Nephron progenitor cell (in vitro differentiated cells): ENCODE data around the gene MPZL3.
"Not testable (repeated sequence)": the region's sequence is repeated elsewhere in the genome, so short reads cannot be mapped to it uniquely, and the experiment has no call there.

Experiments used
- DNase-seq: peaks from one replicate; pipeline ENCODE4 v3.0.0; 2021
- H3K27ac Mint-ChIP-seq: 2 replicates; pipeline ENCODE4 v1.8.0; 2021; ENCODE audit warnings: mild to moderate bottlenecking, moderate library complexity, mixed read lengths
- H3K27me3 Mint-ChIP-seq: 2 replicates; pipeline ENCODE4 v1.8.0; 2021; ENCODE audit warnings: mild to moderate bottlenecking, low read depth, mixed read lengths; ENCODE audit not compliant: poor library complexity
- H3K36me3 Mint-ChIP-seq: 2 replicates; pipeline ENCODE4 v1.8.0; 2021; ENCODE audit warnings: low read depth, mixed read lengths
- H3K4me1 Mint-ChIP-seq: 2 replicates; pipeline ENCODE4 v1.8.0; 2021; ENCODE audit warnings: mixed read lengths
- H3K4me3 Mint-ChIP-seq: 2 replicates; pipeline ENCODE4 v1.8.0; 2021; ENCODE audit warnings: mild to moderate bottlenecking, moderate library complexity, mixed read lengths
- H3K9me3 Mint-ChIP-seq: 2 replicates; pipeline ENCODE4 v1.8.0; 2021; ENCODE audit warnings: mild to moderate bottlenecking, moderate library complexity, mixed read lengths
- CTCF ChIP-seq: fragments of 200-600 bp; sonication (generic); IDR thresholded peaks from 2 replicates; pipeline ENCODE4 v1.5.0; 2021; ENCODE audit warnings: antibody characterized with exemption

Gene MPZL3

GRCh38 chr11:118194835-118195627 is 57.1 kb downstream of the MPZL3 start:
- H3K4me3 Mint-ChIP-seq: no peak overlapping the region
- peaks cover 15% of the 10 kb centered on the region for H3K27me3 Mint-ChIP-seq
- TF ChIP-seq CTCF: no peak
- H3K9me3 Mint-ChIP-seq: peaks cover 24% of the 10 kb centered on the region
- H3K4me1 Mint-ChIP-seq: peaks cover 8% of the 10 kb centered on the region
- no peak for DNase-seq
- H3K36me3 Mint-ChIP-seq: no peaks in the 10 kb centered on the region
- H3K27ac Mint-ChIP-seq: no peak overlapping the region

GRCh38 chr11:118193910-118194566 is 58.1 kb downstream of the MPZL3 start:
- Mint-ChIP-seq H3K9me3 (peaks cover 24% of the 10 kb centered on the region), H3K27ac (no peak overlapping the region), H3K36me3 (no peaks in the 10 kb centered on the region), H3K27me3 (peaks cover 21% of the 10 kb centered on the region), H3K4me3 (no peak overlapping the region), H3K4me1 (peaks cover 8% of the 10 kb centered on the region)
- TF ChIP-seq CTCF: no peak
- no peak for DNase-seq

- H3K9me3 Mint-ChIP-seq: peaks cover 24% of the 10 kb centered on the region
- peaks cover 24% of the 10 kb centered on the region for H3K27me3 Mint-ChIP-seq
- not testable (repeated sequence) for H3K27ac Mint-ChIP-seq, H3K4me3 Mint-ChIP-seq, H3K4me1 Mint-ChIP-seq, DNase-seq, H3K36me3 Mint-ChIP-seq
Measured at GRCh38 chr11:118192817-118193216, 59.3 kb downstream of the MPZL3 start.

- Mint-ChIP-seq H3K9me3 (peaks cover 24% of the 10 kb centered on the region), H3K27me3 (peaks cover 41% of the 10 kb centered on the region)
- not testable (repeated sequence) for DNase-seq, H3K36me3 Mint-ChIP-seq, H3K27ac Mint-ChIP-seq, H3K4me3 Mint-ChIP-seq, H3K4me1 Mint-ChIP-seq
Measured at GRCh38 chr11:118190942-118191506, 61.1 kb downstream of the MPZL3 start.

- peaks cover 13% of the 10 kb centered on the region for H3K9me3 Mint-ChIP-seq
- H3K4me1 Mint-ChIP-seq: no peaks in the 10 kb centered on the region
- no peak for DNase-seq
- H3K36me3 Mint-ChIP-seq: no peaks in the 10 kb centered on the region
- TF ChIP-seq CTCF: no peak
- no peak overlapping the region for H3K4me3 Mint-ChIP-seq
- no peak overlapping the region for H3K27ac Mint-ChIP-seq
- H3K27me3 Mint-ChIP-seq: peaks cover 55% of the 10 kb centered on the region
Measured at GRCh38 chr11:118186346-118187107, 65.6 kb downstream of the MPZL3 start.

- peaks cover 3% of the 10 kb centered on the region for H3K9me3 Mint-ChIP-seq
- no peak overlapping the region for H3K4me3 Mint-ChIP-seq
- H3K36me3 Mint-ChIP-seq: no peaks in the 10 kb centered on the region
- H3K27me3 Mint-ChIP-seq: peaks cover 50% of the 10 kb centered on the region
- DNase-seq: no peak
- TF ChIP-seq CTCF: no peak
- peaks cover 11% of the 10 kb centered on the region for H3K4me1 Mint-ChIP-seq
- no peak overlapping the region for H3K27ac Mint-ChIP-seq
Measured at GRCh38 chr11:118184784-118185579, 67.2 kb downstream of the MPZL3 start.

- H3K27ac Mint-ChIP-seq, H3K36me3 Mint-ChIP-seq, H3K4me3 Mint-ChIP-seq, DNase-seq, H3K9me3 Mint-ChIP-seq: not testable (repeated sequence)
- H3K4me1 Mint-ChIP-seq: peaks cover 15% of the 10 kb centered on the region
- H3K27me3 Mint-ChIP-seq: peaks cover 42% of the 10 kb centered on the region
Measured at GRCh38 chr11:118183691-118184090, 68.5 kb downstream of the MPZL3 start.
